CD4-positive, alpha-beta T cell treated with Interleukin-6 for 4 hours (primary cell): Measurements from ENCODE around the gene ADRA2C.

Source experiments
- DNase-seq: peaks from one replicate; pipeline ENCODE4 v3.0.0-alpha.2; 2020; ENCODE audit warnings: mixed read lengths

Gene ADRA2C

DNA sequence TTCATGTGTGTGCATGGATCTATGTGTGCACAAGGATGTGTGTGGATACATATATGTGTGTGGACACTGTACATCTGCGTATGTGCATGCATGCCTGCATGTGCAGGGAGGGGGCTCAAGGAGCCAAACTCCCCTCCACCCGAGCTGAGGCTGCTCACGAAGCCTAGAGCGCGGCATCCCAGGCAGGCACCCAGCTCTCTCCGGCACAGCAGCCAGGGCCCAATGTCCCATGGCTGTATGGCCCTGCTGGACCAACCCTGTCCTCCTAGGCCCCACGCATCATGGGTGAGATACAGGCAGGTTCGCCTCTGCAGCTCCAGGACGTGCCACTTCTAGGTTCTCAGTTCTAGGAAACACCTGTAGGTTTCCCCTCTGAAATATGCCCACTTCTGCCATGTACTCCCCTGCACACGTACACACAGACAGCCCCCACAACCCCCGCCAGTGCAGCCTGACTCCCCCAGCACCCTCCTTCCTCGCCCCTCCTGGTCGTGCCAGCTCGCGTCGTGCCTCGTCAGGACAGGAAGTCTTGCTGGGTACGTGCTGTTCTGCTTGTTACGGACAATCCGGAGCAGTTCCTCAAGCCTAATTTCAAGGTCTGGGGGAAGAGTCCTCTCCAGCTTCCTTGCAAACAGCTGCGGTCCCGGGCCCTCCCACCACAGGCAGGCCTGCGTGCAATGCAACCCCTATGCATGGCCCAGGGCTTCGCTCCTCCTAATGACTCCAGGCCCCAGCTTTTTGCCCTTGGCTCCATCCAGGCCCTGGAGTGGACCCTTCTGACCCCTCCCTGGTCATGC lies 3.2 kb upstream of the ADRA2C start:
- DNase-seq = no peak

DNA sequence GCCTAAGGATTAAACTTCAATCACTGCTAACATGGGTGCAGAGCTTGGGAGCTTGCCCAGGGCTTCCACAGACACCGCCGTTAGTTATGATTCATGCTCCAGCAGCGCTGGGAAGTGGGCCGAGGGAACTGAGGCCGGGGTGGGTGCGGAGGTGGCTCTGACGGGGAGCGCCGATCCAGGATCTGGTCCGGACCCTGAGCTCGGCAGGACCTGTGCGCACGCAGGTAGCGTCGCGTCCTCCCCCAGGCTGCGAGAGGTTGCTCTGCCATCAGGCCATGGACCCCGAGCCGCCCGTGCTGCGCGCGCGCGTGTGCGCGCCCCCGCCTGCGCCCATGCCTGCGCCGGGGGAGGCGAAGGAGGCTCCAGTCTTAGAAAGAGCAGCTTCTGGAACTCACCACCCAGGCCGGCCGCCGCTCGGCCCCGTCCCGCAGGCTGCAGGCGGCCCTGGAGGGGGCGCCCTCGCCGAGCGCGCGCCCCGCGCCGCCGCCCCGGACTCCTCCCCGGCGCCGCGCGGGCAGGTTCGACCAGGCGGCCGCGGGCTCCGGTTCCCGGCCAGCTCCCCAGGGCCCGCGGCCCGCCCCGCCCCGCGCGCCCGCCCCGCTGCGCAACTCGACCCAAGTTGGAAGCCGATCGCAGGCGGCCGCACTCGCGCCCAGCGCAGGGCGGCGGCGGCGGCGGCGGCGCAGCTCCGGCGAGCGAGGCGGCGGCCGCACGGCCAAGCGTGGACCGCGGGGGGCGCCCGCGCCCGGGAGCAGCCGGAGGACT lies 732 bp upstream of the ADRA2C start:
- no peak for DNase-seq

DNA sequence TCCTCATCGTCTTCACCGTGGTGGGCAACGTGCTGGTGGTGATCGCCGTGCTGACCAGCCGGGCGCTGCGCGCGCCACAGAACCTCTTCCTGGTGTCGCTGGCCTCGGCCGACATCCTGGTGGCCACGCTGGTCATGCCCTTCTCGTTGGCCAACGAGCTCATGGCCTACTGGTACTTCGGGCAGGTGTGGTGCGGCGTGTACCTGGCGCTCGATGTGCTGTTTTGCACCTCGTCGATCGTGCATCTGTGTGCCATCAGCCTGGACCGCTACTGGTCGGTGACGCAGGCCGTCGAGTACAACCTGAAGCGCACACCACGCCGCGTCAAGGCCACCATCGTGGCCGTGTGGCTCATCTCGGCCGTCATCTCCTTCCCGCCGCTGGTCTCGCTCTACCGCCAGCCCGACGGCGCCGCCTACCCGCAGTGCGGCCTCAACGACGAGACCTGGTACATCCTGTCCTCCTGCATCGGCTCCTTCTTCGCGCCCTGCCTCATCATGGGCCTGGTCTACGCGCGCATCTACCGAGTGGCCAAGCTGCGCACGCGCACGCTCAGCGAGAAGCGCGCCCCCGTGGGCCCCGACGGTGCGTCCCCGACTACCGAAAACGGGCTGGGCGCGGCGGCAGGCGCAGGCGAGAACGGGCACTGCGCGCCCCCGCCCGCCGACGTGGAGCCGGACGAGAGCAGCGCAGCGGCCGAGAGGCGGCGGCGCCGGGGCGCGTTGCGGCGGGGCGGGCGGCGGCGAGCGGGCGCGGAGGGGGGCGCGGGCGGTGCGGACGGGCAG lies 792 bp downstream of the ADRA2C start:
- DNase-seq = no peak

DNA sequence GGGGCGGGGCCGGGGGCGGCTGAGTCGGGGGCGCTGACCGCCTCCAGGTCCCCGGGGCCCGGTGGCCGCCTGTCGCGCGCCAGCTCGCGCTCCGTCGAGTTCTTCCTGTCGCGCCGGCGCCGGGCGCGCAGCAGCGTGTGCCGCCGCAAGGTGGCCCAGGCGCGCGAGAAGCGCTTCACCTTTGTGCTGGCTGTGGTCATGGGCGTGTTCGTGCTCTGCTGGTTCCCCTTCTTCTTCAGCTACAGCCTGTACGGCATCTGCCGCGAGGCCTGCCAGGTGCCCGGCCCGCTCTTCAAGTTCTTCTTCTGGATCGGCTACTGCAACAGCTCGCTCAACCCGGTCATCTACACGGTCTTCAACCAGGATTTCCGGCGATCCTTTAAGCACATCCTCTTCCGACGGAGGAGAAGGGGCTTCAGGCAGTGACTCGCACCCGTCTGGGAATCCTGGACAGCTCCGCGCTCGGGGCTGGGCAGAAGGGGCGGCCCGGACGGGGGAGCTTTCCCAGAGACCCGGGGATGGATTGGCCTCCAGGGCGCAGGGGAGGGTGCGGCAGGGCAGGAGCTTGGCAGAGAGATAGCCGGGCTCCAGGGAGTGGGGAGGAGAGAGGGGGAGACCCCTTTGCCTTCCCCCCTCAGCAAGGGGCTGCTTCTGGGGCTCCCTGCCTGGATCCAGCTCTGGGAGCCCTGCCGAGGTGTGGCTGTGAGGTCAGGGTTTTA lies 1.5 kb downstream of the ADRA2C start:
- DNase-seq = no peak

DNA sequence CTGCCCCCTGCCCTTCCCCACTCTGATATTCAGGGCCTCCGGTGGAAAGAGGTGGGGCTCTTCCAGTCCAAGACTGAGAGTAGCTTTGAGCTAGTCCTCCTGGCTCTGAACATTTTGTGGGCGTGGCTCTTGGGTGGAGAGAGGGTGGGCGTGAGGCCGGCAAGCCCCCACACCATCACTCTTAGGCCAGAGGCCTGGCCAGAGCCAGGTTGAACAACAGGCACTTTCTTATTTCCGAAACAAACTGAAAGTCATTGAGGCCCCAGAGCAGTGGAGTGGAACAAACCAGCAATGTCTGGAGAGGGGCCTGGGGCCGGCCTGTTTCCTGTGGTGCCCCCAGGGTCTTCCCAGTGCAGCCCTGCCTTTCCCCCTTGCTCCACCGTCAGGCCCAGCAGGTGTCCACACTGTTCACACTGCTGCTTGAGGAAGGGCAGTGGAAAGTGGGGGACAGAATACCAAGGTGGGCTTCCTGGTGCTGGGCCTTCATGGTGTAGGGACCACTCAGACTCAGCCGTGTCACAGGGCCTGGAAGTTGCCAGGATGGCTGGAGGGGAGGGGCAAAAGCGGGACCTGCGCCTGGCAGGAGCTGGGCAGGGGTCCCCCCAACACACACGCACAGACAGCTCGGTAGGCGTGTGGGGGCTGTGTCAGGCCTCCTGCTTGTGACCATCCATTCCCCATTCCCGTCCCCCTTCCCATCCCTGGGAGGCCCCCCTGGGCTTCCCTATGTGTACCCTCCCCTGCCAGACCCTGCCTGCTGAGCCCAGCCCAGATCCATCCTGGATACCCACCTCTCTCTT lies 2.9 kb downstream of the ADRA2C start:
- DNase-seq = no peak

DNA sequence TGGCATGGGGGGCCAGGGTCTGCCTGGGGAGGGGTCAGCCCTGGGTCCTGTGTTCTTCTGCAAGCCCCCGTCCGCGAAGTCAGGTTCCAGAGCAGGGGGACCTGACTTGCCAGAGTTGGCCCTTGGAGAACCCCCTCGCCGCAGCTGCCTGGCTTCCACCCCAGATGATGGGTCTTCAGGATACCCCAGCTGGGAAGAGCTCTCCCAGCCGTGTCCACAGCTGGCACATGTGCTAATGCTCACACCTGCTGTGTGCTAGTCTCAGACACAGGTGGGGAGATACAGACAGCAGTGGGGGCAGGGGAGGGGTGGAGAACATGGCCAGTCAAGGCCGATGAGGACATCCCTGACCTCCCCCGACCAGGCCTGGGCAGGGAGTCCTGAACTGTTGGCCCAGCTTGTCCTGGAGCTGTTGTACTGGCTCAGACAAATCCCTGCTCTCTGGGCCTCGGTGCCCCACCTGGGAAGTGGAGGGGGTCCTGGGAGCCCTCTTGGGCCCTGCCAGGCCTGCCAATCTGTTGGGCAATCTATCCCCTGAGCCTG lies 3.5 kb downstream of the ADRA2C start:
- no peak for DNase-seq

DNA sequence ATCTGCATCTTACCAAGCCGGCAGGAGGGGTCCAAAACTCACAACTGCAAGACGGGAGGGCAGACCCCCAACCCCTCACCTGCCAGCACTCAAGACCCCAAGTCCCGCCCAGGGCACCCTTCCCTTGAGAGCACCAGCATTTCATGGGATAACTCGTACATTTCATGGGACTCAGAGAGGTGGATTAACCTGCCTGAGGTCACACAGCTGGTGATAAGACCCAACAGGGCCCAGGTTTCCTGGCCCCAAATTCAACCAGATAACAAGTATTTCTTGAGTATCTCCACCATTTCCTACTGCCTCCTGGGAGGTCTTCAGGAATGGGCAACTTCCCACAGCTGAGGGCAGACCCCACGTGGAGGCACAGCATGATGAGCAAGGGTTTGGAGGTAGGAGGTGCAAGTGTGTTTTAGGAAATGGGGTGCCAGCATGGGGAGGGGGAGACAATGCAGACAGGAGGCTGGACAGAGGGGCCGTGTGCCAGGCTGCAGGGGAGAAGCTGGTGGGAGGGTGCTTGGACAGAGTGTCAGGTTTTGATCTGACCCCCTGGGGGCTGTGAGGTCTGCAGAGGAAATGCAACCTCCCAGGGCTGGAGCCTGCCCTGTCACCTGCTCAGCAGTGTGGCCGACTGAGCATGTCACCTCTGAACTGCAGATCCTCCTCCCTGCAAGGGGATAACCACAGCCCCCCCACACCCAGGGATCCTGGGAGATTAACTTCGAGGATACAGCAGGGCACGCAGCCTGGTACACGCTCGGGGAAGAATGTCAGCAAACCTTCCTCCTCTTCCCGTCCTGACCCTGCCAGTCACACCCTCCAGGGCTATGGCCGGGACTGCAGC lies 4.4 kb downstream of the ADRA2C start:
- DNase-seq = no peak

DNA sequence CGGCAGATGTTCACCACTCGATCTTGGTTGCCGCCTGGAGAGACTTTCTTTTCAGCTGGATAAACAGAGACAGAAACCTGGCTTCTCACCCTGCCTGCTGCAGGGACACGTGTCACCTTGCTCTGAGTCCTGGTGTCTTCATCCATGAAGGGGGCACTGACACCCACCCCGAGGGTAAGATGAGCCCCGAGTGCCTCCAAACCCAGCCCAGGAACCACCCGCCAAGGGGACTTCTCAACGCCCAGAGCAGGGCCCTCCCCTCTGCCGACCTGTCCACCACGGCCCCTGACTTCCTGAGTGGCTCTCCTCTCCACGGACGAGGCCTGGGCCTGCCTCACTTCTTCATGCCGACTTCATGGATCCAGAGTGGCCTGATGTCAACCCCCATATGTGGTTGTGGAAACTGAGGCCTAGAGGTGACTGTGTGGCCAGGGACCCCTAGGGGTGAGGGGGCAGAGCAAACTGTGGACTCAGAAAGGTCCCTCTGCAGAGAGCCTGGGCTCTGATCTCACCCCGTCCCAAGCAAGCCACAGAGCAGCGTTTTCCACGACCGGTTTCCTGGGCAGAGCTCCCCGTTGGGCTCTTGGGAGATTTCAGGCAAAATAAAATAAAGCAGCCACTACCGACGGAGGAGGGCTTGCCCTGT lies 5.1 kb downstream of the ADRA2C start:
- DNase-seq = no peak

DNA sequence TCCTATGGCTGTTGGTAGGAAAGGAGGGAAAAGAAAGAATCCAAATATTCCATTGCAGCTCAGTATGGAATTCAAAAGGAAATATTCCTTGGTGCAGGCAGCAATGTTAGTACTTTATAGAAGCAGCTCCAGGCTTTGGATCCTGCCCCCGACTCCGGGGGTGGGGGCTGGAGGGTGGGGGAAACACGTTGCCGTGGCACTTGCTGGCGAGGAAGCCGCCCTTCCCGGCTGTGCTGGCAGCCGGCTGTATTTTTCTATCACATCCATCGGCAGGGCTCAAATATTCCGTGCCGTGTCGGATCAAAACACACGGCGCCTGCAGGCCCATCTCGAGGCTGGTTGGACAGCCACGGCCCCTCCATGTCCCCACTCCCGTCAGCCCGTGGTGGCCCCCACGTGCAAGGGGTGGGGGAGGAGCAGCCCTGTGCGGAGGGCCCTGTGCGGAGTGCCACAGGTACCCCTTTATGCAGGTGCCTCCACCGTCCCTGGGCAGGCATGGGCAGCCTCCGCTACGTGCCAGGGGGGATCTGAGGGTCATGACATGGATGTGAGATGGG lies 5.8 kb downstream of the ADRA2C start:
- DNase-seq = no peak

DNA sequence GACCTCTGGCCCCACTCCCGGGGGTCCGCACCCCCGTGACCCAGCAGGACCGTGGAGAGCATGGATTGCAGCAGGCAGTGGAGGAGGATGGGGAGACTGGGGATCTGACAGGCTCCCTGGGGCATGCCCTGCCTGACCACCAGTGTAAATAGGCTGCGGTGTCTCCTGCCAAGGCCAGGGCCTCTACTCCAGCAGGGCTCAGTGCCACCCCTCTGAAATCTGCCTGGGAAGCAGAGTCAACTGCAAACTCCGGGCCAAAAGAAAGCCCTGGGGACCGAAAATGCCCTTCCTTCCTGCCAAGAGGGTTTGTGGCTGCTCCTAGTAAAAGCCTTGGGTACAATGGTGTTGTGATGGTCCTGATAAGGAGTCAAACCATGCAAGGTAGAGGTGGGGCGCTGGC lies 6.4 kb downstream of the ADRA2C start:
- no peak for DNase-seq

DNA sequence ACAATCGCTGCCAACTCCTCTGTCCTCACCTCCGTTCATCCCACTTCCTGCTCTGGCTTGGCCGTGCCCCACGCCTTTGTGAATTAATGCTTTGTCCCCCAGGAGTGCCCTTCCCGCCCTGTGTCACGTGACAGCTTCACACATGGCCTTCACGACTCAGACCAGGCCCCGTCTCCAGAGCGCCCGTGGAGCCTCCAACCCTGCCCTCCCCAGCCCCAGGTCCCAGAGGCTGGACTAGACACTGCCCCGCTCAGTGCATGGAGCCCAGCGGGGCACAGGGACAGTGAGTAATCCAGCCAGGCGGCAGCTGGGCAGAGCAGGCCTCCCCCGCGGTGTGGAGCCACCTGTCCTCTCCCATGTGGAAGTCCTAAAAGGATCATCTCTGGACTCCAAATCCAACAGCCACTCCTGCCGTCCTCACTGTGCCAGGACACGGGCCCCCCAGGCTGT lies 7.4 kb downstream of the ADRA2C start:
- no peak for DNase-seq

DNA sequence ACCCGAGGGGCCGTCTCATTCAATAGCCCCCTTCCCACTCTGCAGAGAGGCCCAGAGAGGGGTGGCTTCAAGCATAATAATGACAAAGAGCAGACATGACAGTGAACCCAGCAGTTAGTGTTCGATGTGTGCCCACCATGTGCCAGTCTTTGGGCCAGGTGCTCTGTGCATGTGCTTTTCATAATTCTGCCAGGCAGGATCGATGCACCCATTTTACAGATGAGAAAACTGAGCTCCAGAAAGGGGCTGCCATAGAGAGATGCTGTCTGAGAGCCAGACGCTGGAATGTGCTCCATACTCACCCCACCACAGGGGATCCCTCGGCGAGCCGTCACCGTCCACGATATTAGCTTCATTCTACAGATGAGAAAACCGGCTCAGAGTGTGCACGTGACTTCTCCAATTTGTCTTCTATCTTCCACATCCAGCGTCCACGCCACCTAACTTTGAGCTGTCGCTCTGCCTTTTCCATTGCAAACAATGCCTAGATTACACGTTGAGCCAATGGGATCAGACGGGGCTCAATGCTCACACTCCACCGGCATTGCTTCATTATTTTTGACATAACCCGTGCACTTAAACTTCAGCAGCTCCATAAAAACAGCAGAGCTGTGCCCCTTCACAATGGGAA lies 8.2 kb downstream of the ADRA2C start:
- DNase-seq = no peak

DNA sequence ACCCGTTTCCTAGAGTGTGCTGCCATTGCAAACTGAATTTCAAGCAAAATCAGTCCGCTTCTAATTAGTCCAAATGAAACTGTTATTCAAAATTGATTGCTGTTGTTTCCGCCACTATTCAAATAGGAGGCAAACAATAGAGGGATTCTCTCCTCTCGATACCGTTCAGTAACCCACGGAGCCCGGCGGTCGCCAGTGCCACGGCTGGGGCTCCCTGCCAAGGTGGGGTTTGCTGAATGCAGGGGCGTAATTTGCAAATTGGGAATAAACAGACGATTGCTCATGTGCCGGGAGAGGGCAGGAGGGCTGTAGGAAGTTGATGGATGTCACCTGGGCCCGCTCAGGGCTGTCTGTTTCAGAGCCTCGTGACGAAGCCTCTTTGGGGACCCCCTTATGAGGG lies 8.8 kb downstream of the ADRA2C start:
- DNase-seq = no peak

DNA sequence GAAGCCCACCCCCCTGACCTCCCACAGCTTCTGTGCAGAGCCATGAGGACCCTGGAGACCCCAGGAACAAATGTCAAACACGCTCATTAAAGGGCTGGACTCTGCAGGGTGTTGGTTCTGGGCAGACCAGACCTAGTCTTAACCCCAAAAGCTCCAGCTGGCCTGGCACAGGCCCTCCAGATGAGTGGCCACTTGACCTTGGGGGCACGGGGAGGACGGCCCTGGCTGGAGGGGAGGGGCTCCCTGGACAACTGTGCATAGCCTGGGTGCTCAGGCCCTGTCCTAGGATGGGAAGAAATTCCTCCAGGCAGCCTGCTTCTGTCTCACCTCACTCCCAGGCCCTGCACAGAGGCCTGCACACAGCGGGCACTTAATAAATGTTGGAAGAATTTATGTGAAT lies 9.4 kb downstream of the ADRA2C start:
- DNase-seq = no peak

DNA sequence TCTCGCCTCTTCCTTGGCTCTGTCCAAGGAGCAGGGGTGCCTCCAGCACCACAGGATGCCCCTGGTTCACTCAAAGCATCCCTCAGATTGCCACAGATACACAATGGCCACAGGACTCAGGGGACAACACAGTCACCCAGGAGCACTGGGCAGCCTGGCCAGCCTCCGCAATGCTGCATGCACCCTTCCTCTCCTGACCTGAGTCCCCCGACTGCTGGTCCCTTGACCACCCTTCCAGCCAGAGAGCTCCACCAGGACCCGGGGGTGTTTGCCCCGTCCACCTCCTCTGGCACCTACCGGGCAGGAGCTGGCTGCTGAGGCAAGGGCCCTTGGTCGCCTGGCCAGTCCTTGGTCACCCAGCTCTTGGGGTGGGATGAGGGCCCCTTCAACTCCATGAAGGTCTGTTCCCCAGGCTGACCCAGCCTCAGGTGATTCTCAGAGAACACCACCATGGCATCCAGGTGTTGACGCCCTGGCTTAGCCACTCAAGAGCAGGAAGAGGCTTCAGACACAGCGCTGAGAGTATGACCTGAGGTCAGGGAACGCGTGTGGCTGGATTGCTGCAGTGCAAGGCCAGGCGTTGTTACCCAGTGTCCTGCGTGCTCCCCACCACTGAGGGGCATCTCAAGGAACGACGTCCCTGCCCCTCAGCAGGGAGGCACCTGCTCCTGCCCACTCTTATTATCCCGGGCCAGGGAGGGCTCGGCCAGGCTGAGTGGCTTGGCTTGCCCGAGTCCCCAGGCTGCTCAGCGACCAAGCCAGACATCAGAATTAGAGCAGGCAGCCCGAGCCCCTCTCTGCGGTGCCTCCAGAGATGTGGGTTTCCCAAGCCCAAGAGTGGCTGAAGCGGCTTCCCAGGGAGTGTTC lies 10.2 kb downstream of the ADRA2C start:
- DNase-seq = no peak

DNA sequence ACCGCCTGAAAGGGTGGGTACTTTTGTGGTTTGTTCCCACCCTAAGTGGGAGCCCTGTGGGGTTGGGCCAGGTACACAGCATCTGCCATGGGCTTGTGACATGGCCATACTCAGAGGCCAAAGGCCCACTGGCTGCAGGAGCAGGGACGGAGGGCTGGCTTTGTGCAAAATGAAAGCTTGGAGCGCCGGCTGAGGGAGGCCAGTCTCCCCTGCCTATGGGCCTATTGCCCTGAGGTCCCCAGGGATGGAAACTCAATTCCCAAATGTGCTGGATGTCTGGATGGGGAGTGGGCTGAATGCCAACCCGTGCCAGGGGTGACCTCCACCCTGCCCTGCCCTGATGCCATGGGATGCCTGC lies 10.8 kb downstream of the ADRA2C start:
- no peak for DNase-seq

DNA sequence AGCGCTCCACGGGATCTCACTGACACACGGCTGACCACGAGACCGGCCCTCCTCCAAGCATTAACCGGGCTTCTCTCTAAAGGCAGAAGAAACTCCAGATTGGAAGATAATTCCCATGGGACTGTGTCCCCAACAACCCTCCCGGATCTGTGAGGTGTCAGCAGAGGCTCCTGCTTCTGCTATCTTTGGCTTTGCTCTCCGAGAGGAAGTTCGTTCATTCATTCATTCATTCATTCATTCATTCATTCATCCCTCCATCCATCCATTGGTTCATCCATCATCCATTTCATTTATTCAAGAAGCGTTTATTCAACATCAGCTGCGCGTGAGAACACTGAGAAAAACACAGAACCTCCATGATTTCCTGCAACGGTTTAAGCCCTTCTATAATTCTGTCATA lies 11.5 kb downstream of the ADRA2C start:
- no peak for DNase-seq

DNA sequence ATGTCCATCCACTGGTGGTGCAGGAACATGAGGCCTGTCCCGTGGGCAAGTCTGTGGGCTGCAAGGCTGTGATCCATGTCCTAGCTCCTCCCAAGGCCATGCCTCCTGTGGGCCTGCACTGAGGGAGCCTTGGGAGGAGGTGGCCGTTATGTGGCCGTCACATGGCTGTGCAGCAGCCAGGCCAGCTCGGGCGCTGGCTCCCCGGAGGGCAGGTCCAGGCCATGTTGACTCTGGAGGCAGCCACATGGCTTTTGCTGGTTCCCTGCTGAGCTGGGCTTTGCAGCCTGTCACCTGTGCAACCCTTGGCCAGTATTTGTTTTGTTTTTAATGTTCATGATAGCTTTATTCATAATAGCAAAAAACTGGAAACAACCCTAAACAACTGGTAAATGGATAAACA lies 13.3 kb downstream of the ADRA2C start:
- DNase-seq = no peak
